Measurements from ENCODE around the gene NSD2.

DNA sequence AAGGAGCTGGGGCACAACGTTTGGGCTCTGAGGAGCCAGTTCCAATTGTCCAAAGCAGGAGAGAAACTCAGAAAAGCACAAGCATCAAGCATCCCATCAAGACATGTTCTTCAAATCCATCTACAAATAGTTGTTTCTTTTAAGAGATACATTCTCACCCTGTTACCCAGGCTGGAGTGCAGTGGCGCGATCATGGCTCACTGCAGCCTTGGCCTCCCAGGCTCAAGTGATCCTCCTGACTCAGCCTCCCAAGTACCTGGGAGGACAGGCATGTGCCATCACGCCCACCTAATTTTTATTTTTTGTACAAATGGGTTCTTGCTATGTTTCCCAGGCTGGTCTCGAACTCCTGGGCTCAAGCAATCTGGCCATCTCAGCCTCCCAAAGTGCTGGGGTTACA lies 119.5 kb downstream of the NSD2 start:
- TF ChIP-seq, protein P1, sequence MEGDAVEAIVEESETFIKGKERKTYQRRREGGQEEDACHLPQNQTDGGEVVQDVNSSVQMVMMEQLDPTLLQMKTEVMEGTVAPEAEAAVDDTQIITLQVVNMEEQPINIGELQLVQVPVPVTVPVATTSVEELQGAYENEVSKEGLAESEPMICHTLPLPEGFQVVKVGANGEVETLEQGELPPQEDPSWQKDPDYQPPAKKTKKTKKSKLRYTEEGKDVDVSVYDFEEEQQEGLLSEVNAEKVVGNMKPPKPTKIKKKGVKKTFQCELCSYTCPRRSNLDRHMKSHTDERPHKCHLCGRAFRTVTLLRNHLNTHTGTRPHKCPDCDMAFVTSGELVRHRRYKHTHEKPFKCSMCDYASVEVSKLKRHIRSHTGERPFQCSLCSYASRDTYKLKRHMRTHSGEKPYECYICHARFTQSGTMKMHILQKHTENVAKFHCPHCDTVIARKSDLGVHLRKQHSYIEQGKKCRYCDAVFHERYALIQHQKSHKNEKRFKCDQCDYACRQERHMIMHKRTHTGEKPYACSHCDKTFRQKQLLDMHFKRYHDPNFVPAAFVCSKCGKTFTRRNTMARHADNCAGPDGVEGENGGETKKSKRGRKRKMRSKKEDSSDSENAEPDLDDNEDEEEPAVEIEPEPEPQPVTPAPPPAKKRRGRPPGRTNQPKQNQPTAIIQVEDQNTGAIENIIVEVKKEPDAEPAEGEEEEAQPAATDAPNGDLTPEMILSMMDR (IDR thresholded peaks at IDR 0.05), result no peak
- no peak for TF ChIP-seq POLR2A (IDR thresholded peaks at IDR 0.05)
